Raji (cell line): ENCODE results near the gene FAM114A2.

Source experiments
- POLR2A ChIP-seq: IDR thresholded peaks from 2 replicates; pipeline ENCODE4 v1.6.1; 2011; ENCODE audit warnings: low read depth, low read length, control low read depth; ENCODE audit not compliant: insufficient read depth

Gene FAM114A2

GRCh38 chr5:154059039-154059430, 20.3 kb upstream of the FAM114A2 start:
- no peak for TF ChIP-seq POLR2A

- TF ChIP-seq POLR2A, result no peak
These were observed 19.6 kb upstream of the FAM114A2 start for GRCh38 chr5:154058055-154059038.

GRCh38 chr5:154055201-154055600, 16.5 kb upstream of the FAM114A2 start:
- TF ChIP-seq POLR2A, result no peak

GRCh38 chr5:154053468-154053867, 14.8 kb upstream of the FAM114A2 start:
- TF ChIP-seq POLR2A, result no peak

GRCh38 chr5:154049636-154050035, 10.9 kb upstream of the FAM114A2 start:
- no peak for TF ChIP-seq POLR2A

GRCh38 chr5:154047324-154047723, 8.6 kb upstream of the FAM114A2 start:
- no peak for TF ChIP-seq POLR2A

GRCh38 chr5:154046486-154046885, 7.8 kb upstream of the FAM114A2 start:
- no peak for TF ChIP-seq POLR2A

- TF ChIP-seq POLR2A, result no peak
These were observed 5.9 kb upstream of the FAM114A2 start for GRCh38 chr5:154044581-154044980.

- no peak for TF ChIP-seq POLR2A
These were observed 5.4 kb upstream of the FAM114A2 start for GRCh38 chr5:154044099-154044498.

- no peak for TF ChIP-seq POLR2A
These were observed 4.1 kb upstream of the FAM114A2 start for GRCh38 chr5:154042766-154043165.

- no peak for TF ChIP-seq POLR2A
These were observed 734 bp upstream of the FAM114A2 start for GRCh38 chr5:154039458-154039829.

GRCh38 chr5:154038261-154038706, 426 bp downstream of the FAM114A2 start:
- no peak for TF ChIP-seq POLR2A

- no peak for TF ChIP-seq POLR2A
These were observed 3.8 kb downstream of the FAM114A2 start for GRCh38 chr5:154034944-154035343.

GRCh38 chr5:154031937-154032489, 6.7 kb downstream of the FAM114A2 start:
- no peak for TF ChIP-seq POLR2A

GRCh38 chr5:154025951-154026350, 12.8 kb downstream of the FAM114A2 start:
- no peak for TF ChIP-seq POLR2A

GRCh38 chr5:154015071-154015693, 23.5 kb downstream of the FAM114A2 start:
- TF ChIP-seq POLR2A, result no peak
